ENCODE data around the gene CAND2. TPM values are rescaled to one million over a fixed set of nuclear protein-coding genes. Genes with fewer than 3 reads are reported as not detected.

Gene CAND2
- total RNA-seq (0.42 TPM), polyA plus RNA-seq (1.4 TPM)
- long read RNA-seq, donor 1, partial matches to known transcripts = 676 of 676 reads
- long read RNA-seq, donor 1, other reads (novel, unspliced or antisense) = 0 of 676 reads
- long read RNA-seq, donor 2, partial matches to known transcripts = 10,812 of 11,015 reads
- long read RNA-seq, donor 2, other reads (novel, unspliced or antisense) = 203 of 11,015 reads
- long read RNA-seq, donor 3, partial matches to known transcripts = 6,996 of 7,118 reads
- long read RNA-seq, donor 3, other reads (novel, unspliced or antisense) = 122 of 7,118 reads
- long read RNA-seq, donor 4, partial matches to known transcripts = 4,460 of 4,532 reads
- long read RNA-seq, donor 4, other reads (novel, unspliced or antisense) = 72 of 4,532 reads
- long read RNA-seq, donor 5, partial matches to known transcripts = 9,004 of 9,147 reads
- long read RNA-seq, donor 5, other reads (novel, unspliced or antisense) = 143 of 9,147 reads
- long read RNA-seq, donor 6, partial matches to known transcripts = 152 of 5,579 reads
- long read RNA-seq, donor 6, other reads (novel, unspliced or antisense) = 5,427 of 5,579 reads
- long read RNA-seq, donor 7, partial matches to known transcripts = 7,171 of 7,336 reads
- long read RNA-seq, donor 7, other reads (novel, unspliced or antisense) = 165 of 7,336 reads
- long read RNA-seq, donor 8, partial matches to known transcripts = 1,576 of 1,584 reads
- long read RNA-seq, donor 8, other reads (novel, unspliced or antisense) = 8 of 1,584 reads
- long read RNA-seq, donor 9, partial matches to known transcripts = 3,004 of 3,038 reads
- long read RNA-seq, donor 9, other reads (novel, unspliced or antisense) = 34 of 3,038 reads
- long read RNA-seq, donor 10, partial matches to known transcripts = 3,837 of 3,879 reads
- long read RNA-seq, donor 10, other reads (novel, unspliced or antisense) = 42 of 3,879 reads

DNA sequence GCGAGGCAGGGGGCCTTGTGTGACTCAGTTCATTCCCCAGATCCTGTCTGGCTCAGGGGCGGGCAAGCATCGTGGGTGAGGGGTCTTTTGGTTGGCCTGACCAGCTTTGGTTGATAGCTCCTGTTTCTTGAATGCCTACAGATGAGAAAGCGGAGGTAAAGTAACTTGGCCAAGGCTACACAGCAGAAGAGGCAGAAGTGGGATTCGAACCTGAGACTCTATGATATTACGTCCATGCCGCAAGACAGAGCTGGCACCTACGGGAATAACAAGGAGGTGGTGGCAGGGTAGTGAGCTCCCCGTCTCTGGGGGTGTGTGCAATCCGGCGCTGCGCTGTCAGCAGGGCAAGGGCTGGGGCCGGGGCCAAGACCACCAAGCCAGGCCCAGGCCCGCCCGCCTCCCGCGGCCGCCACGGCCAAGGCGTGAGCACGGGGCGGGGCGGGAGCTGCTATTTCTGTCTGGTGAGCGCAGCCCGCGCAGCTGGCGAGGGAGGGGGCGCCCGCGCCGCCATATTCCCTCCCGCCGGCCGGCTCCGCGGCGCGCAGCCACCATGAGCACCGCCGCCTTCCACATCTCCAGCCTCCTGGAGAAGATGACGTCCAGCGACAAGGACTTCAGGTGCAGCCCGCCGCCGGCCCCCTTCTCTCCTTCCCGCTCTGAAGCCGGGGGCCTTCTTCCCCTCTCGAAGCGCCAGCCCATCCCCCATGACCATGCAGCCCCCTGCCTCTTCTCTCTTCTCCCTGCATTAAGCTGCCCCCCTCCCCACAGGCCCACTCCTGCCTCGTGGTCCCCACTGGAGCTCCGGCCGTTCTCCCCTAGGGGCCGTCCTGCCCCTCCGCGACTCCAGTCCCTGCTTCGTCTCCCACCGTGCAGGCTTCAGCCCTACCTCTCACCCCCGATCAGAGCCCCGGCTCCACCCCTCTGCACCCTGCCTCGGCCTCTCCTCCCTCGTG, at the start of gene CAND2:
CAND2 (plus strand) TSS at position 510 of the 953 bp plus-strand sequence; CDS start at position 551, 41 bp downstream.
- Histone ChIP-seq H3K27ac (ENCODE audit: low read depth in 1 of 2, low read length in 1 of 2) (no peak within 1 kb of the TSS), H3K36me3 (ENCODE audit: control insufficient read depth in 2 of 2, insufficient read depth in 2 of 2, low read length in 1 of 2) (no peaks in the 10 kb centered on the region), H3K4me3 (ENCODE audit: low read length in 2 of 2) (peak within 1 kb of the TSS; percentile 59 to 64), H3K4me1 (ENCODE audit: control insufficient read depth in 2 of 2, insufficient read depth in 2 of 2, low read length in 2 of 2) (peaks cover 0 to 12% of the 10 kb centered on the region in 2 donors), H3K27me3 (ENCODE audit: control insufficient read depth in 2 of 2, insufficient read depth in 1 of 2, low read length in 1 of 2) (peaks cover 0 to 18% of the 10 kb centered on the region in 2 donors), H3K9me3 (ENCODE audit: control insufficient read depth in 2 of 2, insufficient read depth in 1 of 2, low read length in 1 of 2) (no peaks in the 10 kb centered on the region)
- 8% methylated on average over 61 of the region's 61 CpGs for WGBS
- DNase-seq (ENCODE audit: low read depth in 6 of 9, low spot score in 9 of 9) = peak in 5 of 9 donors; percentile 26 to 60 (median 36)

DNA sequence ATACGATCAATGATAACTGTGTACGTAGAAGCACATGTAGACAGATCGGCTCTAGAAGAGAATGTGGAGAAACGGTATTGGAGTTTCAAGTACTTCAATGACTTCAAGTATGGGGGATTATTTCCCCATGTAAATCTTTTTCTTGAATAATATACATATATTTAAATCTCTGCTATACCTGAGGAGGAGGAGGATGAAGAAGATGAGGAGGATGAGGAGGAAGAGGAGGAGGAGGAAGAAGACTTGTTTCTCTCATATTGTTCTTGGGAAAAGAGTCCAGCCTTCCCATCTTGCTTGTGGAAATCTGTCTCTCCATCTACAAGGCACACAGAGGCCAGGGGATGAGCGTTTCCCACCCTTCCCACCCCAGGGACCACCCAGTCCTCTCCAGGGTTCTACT, 48.0 kb upstream of the CAND2 start:
- H3K27ac ChIP-seq (ENCODE audit: low read depth in 1 of 2, low read length in 1 of 2) = no peak overlapping the region
- H3K4me3 ChIP-seq (ENCODE audit: low read length in 2 of 2) = no peak overlapping the region
- no peaks in the 10 kb centered on the region for H3K36me3 ChIP-seq (ENCODE audit: control insufficient read depth in 2 of 2, insufficient read depth in 2 of 2, low read length in 1 of 2)
- no peaks in the 10 kb centered on the region for H3K27me3 ChIP-seq (ENCODE audit: control insufficient read depth in 2 of 2, insufficient read depth in 1 of 2, low read length in 1 of 2)
- WGBS = 94% methylated on average over 5 of the region's 5 CpGs
- H3K9me3 ChIP-seq (ENCODE audit: control insufficient read depth in 2 of 2, insufficient read depth in 1 of 2, low read length in 1 of 2) = no peaks in the 10 kb centered on the region
- peaks cover 0 to 3% of the 10 kb centered on the region in 2 donors for H3K4me1 ChIP-seq (ENCODE audit: control insufficient read depth in 2 of 2, insufficient read depth in 2 of 2, low read length in 2 of 2)
- no peak for DNase-seq (ENCODE audit: low read depth in 6 of 9, low spot score in 9 of 9)

DNA sequence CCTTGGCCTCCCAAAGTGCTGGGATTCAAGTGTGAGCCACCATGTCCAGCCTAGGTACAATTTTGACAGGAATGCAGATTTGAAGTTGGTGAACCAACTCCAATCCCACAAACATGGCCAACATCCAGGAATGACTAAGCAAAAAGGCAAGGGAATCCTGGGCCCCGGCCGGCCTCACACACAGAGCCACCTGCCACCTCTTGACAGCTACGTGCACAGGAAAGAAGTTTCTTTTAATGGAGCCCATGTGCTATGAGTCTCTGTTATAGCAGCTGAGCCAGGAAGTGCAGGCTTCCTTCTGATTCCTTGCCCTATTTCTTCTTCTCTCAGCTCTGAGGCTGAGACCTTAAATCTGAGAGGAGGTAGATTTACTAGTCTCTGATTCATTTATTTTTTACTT, 46.3 kb upstream of the CAND2 start:
- no peaks in the 10 kb centered on the region for H3K27me3 ChIP-seq (ENCODE audit: control insufficient read depth in 2 of 2, insufficient read depth in 1 of 2, low read length in 1 of 2)
- H3K9me3 ChIP-seq (ENCODE audit: control insufficient read depth in 2 of 2, insufficient read depth in 1 of 2, low read length in 1 of 2) = no peaks in the 10 kb centered on the region
- no peak overlapping the region for H3K27ac ChIP-seq (ENCODE audit: low read depth in 1 of 2, low read length in 1 of 2)
- peak in 2 of 9 donors; percentile 13 to 15 for DNase-seq (ENCODE audit: low read depth in 6 of 9, low spot score in 9 of 9)
- no peak overlapping the region for H3K4me3 ChIP-seq (ENCODE audit: low read length in 2 of 2)
- no peaks in the 10 kb centered on the region for H3K36me3 ChIP-seq (ENCODE audit: control insufficient read depth in 2 of 2, insufficient read depth in 2 of 2, low read length in 1 of 2)
- peaks cover 0 to 3% of the 10 kb centered on the region in 2 donors for H3K4me1 ChIP-seq (ENCODE audit: control insufficient read depth in 2 of 2, insufficient read depth in 2 of 2, low read length in 2 of 2)
- WGBS = 9% methylated on average over 3 of the region's 3 CpGs

DNA sequence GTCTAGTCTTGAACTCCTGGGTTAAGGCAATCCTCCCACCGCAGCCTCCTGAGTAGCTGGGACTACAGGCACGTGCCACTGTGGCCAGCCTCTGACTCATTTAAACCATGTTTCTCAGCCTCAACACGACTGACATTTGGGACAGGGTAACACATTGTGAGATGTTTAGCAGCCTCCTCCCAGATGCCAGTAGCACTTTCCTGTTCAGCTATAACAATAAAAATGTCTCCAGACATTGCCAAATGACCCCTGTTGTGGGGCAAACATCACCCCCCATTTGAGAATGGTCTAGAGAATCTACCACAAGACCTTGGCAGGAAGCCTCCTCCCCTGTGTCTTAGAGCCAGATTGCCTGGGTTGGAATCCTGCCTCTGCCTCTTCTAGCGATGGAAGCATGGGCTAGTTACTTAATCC, 45.8 kb upstream of the CAND2 start:
- Histone ChIP-seq H3K27ac (ENCODE audit: low read depth in 1 of 2, low read length in 1 of 2) (no peak overlapping the region), H3K36me3 (ENCODE audit: control insufficient read depth in 2 of 2, insufficient read depth in 2 of 2, low read length in 1 of 2) (no peaks in the 10 kb centered on the region)
- 72% methylated on average over 4 of the region's 4 CpGs for WGBS

DNA sequence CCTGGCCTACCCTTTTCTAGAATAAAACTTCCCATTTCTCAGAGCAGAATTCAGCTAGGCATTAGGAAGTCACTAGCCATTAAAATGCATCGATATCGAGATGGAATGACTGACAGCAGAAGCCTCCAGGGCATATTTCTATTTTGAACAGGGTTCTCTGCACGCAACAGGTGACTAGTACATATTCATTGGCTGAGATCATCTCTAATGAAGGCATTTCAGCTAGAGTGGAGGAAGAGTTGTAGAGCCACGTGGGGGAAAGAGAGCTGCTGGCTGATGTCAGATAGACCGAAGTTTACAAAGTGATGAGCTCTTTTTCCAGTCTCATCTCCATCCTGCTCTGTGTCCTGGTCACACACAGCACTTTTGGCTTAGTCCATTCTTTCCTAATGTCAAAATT, 44.9 kb upstream of the CAND2 start:
- 96% methylated on average over 5 of the region's 5 CpGs for WGBS
- no peak for DNase-seq (ENCODE audit: low read depth in 6 of 9, low spot score in 9 of 9)
- Histone ChIP-seq H3K9me3 (ENCODE audit: control insufficient read depth in 2 of 2, insufficient read depth in 1 of 2, low read length in 1 of 2) (no peaks in the 10 kb centered on the region), H3K4me3 (ENCODE audit: low read length in 2 of 2) (no peak overlapping the region), H3K36me3 (ENCODE audit: control insufficient read depth in 2 of 2, insufficient read depth in 2 of 2, low read length in 1 of 2) (no peaks in the 10 kb centered on the region), H3K27me3 (ENCODE audit: control insufficient read depth in 2 of 2, insufficient read depth in 1 of 2, low read length in 1 of 2) (no peaks in the 10 kb centered on the region), H3K4me1 (ENCODE audit: control insufficient read depth in 2 of 2, insufficient read depth in 2 of 2, low read length in 2 of 2) (peaks cover 0 to 7% of the 10 kb centered on the region in 2 donors), H3K27ac (ENCODE audit: low read depth in 1 of 2, low read length in 1 of 2) (no peak overlapping the region)

More for the DNA sequence above, 45.8 kb upstream of the CAND2 start:
- Histone ChIP-seq H3K4me3 (ENCODE audit: low read length in 2 of 2) (no peak overlapping the region), H3K27me3 (ENCODE audit: control insufficient read depth in 2 of 2, insufficient read depth in 1 of 2, low read length in 1 of 2) (no peaks in the 10 kb centered on the region), H3K9me3 (ENCODE audit: control insufficient read depth in 2 of 2, insufficient read depth in 1 of 2, low read length in 1 of 2) (no peaks in the 10 kb centered on the region), H3K4me1 (ENCODE audit: control insufficient read depth in 2 of 2, insufficient read depth in 2 of 2, low read length in 2 of 2) (peaks cover 0 to 7% of the 10 kb centered on the region in 2 donors)
- DNase-seq (ENCODE audit: low read depth in 6 of 9, low spot score in 9 of 9) = no peak

DNA sequence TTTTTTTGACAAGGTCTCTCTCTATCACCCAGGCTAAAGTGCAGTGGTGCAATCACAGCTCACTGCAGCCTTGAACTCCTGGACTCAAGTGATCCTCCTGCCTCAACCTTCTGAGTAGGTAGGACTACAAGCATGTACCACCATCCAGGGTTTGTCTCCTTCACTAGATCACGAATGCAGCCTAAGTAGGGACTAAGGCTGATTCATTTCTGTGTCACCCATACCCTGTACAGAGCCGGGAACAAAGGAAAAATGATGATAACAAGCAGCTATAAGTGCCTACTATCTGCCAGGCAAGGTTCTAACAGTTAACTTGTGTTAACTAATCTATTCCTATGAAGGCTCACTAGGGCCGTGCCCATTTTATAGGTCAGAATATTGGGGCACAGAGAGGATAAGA, 44.4 kb upstream of the CAND2 start:
- H3K9me3 ChIP-seq (ENCODE audit: control insufficient read depth in 2 of 2, insufficient read depth in 1 of 2, low read length in 1 of 2) = no peaks in the 10 kb centered on the region
- no peak overlapping the region for H3K27ac ChIP-seq (ENCODE audit: low read depth in 1 of 2, low read length in 1 of 2)
- no peak overlapping the region for H3K4me3 ChIP-seq (ENCODE audit: low read length in 2 of 2)
- no peak for DNase-seq (ENCODE audit: low read depth in 6 of 9, low spot score in 9 of 9)
- H3K36me3 ChIP-seq (ENCODE audit: control insufficient read depth in 2 of 2, insufficient read depth in 2 of 2, low read length in 1 of 2) = no peaks in the 10 kb centered on the region
- WGBS = 47% methylated on average over 3 of the region's 3 CpGs
- peaks cover 0 to 7% of the 10 kb centered on the region in 2 donors for H3K4me1 ChIP-seq (ENCODE audit: control insufficient read depth in 2 of 2, insufficient read depth in 2 of 2, low read length in 2 of 2)
- H3K27me3 ChIP-seq (ENCODE audit: control insufficient read depth in 2 of 2, insufficient read depth in 1 of 2, low read length in 1 of 2) = no peaks in the 10 kb centered on the region

DNA sequence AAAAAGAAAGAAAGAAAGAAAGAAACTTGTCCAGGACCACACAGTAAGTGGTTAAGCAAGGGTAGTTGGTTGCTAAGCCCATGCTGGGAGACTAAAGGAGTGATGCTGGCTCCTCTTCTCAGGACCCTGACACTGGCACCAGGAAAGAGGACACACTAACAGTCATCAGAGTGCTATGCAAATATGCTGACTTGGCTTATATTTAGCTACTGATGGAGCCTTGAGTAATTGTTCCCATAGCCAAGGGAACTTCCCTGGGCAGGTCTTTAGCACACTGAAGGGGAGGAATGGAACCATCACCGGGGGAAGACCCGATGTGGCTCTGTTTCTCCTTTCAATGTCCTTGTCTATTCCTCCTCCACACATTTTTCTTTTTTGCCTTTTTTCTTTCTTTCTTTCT, 43.7 kb upstream of the CAND2 start:
- no peaks in the 10 kb centered on the region for H3K27me3 ChIP-seq (ENCODE audit: control insufficient read depth in 2 of 2, insufficient read depth in 1 of 2, low read length in 1 of 2)
- no peaks in the 10 kb centered on the region for H3K36me3 ChIP-seq (ENCODE audit: control insufficient read depth in 2 of 2, insufficient read depth in 2 of 2, low read length in 1 of 2)
- peaks cover 0 to 7% of the 10 kb centered on the region in 2 donors for H3K4me1 ChIP-seq (ENCODE audit: control insufficient read depth in 2 of 2, insufficient read depth in 2 of 2, low read length in 2 of 2)
- H3K4me3 ChIP-seq (ENCODE audit: low read length in 2 of 2) = no peak overlapping the region
- H3K27ac ChIP-seq (ENCODE audit: low read depth in 1 of 2, low read length in 1 of 2) = no peak overlapping the region
- DNase-seq (ENCODE audit: low read depth in 6 of 9, low spot score in 9 of 9) = no peak
- H3K9me3 ChIP-seq (ENCODE audit: control insufficient read depth in 2 of 2, insufficient read depth in 1 of 2, low read length in 1 of 2) = no peaks in the 10 kb centered on the region
- WGBS = 97% methylated on average over 2 of the region's 2 CpGs

DNA sequence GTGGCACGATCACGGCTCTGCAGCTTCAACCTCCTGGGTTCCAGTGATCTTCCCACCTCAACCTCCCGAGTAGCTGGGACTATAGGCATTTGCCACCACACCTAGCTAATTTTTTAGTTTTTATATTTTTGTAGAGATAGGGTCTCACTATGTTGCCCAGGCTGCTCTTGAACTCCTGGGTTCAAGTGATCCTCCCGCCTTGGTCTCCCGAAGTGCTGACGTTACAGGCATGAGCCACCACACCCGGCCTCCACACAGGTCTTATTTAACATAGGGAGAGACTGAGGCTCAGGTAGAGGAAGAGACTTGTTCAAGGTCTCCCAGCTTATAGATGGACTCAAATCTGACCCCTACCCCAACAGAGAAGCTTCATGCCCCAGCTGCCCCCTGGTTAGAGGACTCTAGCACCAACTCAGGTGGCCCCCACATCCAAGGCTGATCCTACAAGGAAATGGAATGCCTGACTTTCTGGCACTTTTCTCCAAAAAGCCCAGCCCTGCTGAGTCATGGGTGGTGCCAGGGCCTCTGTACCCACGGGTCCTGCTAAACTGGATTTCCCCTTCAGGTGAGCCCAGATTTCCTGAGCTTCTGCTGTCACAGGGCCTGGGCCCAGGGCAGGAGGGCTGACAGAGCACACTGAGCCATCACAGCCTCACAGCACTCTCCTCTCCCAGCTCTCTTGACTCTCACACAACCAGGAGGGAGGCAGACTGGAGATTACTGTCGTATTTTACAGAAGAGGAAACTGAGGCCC, 43.0 kb upstream of the CAND2 start:
- Histone ChIP-seq H3K4me3 (ENCODE audit: low read length in 2 of 2) (no peak overlapping the region), H3K36me3 (ENCODE audit: control insufficient read depth in 2 of 2, insufficient read depth in 2 of 2, low read length in 1 of 2) (no peaks in the 10 kb centered on the region), H3K27ac (ENCODE audit: low read depth in 1 of 2, low read length in 1 of 2) (no peak overlapping the region)

More for the DNA sequence above, 43.0 kb upstream of the CAND2 start:
- H3K4me1 ChIP-seq (ENCODE audit: control insufficient read depth in 2 of 2, insufficient read depth in 2 of 2, low read length in 2 of 2) = peaks cover 0 to 7% of the 10 kb centered on the region in 2 donors
- no peaks in the 10 kb centered on the region for H3K9me3 ChIP-seq (ENCODE audit: control insufficient read depth in 2 of 2, insufficient read depth in 1 of 2, low read length in 1 of 2)
- WGBS = 85% methylated on average over 9 of the region's 9 CpGs
- no peaks in the 10 kb centered on the region for H3K27me3 ChIP-seq (ENCODE audit: control insufficient read depth in 2 of 2, insufficient read depth in 1 of 2, low read length in 1 of 2)
- DNase-seq (ENCODE audit: low read depth in 6 of 9, low spot score in 9 of 9) = no peak

Data from thymus (tissue), 14 donors.